ENCODE measurements around the gene EIF3F.

The EIF3F gene

DNA sequence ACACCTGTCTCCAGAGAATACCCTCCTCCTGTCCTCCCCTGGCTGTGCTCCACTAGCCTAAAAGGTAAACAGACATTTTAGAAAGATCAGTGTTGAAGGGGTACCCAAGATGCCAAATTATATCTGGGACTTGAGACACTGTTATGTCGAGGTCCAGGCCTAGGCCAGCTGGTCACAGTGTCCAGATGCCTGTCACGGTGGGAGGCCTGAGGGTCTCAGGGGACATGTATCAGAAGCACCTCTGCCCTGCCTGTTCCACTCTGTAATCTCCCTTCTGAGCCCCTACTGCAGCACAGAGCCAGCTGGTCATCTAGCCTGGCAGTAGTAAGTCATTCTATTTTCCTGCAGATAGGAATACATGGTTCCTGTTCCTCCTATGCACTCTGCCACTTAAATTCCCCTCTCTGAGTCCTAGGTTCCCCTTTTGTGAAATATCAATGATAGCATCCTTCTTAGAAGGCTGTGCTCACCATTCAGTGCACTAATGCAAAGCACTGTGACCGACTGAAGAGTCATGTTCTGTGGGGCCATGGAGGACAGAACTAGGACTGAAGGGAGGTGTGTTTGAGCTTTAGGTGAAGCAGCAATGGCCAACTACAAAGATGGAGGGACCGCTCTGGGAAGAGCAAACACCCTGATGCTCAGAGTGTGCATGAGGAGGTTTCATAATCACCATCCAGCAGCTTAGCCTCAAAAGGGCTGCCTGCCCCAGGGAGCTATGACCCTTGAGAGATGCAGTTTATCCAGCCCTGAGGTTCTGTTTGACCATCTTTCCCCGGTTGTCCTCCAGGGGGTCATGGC, 49.1 kb downstream of the EIF3F start:
- in situ Hi-C loops (cut with MboI; ENCODE audit: low sequenced_read_pairs), result no loop called here

DNA sequence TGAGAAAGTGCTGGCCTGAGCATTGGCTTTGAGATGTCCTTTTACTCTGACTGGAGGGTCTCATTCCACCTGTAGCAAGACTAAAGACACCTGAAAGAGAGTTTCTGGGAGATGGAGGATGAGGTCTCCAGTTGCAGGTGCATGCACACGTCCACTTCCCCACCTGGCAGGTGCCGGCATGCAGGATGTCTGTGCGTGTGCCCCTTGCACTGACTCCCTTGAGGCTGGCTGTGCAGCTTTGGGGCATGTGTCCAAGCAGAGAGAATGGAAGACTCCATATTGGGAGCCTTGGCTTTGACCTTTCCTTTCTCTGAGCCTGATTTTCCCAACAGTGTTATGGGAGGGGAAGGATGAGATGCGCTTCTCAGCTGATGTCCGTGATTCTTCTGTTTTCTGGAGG, 49.8 kb downstream of the EIF3F start:
- in situ Hi-C loops (cut with MboI; ENCODE audit: low sequenced_read_pairs), result no loop called here

DNA sequence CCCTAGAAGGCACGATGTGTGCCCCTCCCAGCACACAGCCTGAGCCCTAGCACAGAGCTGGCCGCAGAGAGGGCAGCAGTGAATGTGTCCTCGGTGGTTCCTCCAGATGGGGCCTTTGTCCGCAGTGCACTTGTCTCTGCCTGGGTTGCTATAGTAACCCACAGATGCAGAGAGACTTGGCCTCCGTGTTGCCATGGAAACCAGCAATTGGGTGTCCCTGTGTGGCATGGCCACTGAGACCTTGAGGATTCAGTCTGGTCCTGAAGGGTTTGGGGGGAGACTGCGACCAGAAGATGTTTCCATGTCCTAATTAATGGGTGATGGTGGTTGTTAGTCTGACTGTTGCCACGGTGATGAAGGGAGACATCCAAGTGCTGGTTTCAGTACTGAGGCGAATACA, 51.3 kb downstream of the EIF3F start:
- in situ Hi-C loops (cut with MboI; ENCODE audit: low sequenced_read_pairs), result no loop called here

DNA sequence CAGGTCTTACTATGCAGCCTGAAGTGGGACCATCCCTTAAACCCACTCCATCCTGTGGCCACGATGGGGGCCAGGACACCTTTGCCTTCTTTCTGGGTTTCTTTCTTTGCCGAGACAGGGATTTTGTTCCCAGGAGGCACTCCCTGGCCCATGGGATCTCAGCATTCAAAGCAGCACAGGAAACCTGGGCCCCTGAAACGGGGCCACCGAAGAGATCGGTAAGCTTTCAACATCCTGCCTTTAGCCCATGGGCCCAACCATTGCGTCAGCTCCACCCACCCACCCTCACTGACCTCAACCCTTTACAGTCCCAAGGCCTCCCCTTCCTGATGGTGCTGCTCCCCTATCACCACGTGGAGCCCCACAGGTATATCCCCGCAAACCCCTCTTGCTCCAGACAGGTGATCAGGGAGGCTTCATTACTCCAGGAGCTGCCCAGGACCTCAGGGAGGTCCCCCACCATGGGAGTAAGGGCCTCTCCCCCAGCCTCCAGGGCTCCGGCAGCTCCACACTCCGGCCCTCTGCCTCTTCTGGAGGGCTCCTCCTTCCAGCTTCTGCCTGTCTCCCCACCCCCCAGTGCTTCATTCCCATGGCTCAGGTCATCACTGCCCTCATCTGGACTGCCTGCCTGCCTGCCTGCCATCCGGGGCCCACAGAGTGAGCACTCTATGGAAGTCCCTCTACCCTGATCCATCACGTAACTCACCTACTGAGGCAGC, 51.8 kb downstream of the EIF3F start:
- in situ Hi-C loops (cut with MboI; ENCODE audit: low sequenced_read_pairs), result no loop called here

DNA sequence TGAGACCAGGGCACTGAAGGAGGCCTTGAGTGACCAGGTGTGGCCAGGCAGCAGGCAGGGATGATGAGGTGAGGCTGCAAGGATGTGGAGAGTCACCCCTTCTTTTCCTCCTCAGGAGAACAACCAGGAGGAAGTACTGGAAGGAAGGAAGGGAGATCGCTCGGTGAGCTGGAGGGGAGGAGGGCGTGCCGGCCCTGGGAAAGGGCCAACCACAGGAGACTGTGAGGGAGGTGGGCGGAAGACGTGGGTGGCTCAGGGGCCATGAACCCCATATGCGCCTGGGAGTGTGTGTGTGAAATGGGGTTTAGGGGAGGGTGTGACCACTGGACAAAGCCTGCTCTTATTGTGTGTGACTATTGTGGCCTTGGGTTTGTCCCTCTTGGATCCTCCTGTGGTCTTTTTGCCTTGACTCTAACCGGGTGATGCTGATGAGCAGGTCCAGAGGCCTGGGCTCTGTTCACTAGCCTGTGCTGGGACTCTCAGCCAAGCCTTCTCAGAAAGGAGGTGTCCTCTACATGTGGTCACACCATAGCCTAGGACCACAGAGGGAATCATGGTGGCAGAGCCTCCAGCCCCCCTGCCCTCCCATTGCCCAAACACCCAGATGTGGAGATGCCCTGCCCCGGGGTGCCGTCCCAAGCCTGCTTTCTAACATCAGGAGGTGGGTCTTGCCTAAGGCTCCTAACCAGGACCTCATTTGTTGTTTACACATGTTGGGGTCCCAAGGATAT, 52.6 kb downstream of the EIF3F start:
- in situ Hi-C loops (cut with MboI; ENCODE audit: low sequenced_read_pairs), result no loop called here

DNA sequence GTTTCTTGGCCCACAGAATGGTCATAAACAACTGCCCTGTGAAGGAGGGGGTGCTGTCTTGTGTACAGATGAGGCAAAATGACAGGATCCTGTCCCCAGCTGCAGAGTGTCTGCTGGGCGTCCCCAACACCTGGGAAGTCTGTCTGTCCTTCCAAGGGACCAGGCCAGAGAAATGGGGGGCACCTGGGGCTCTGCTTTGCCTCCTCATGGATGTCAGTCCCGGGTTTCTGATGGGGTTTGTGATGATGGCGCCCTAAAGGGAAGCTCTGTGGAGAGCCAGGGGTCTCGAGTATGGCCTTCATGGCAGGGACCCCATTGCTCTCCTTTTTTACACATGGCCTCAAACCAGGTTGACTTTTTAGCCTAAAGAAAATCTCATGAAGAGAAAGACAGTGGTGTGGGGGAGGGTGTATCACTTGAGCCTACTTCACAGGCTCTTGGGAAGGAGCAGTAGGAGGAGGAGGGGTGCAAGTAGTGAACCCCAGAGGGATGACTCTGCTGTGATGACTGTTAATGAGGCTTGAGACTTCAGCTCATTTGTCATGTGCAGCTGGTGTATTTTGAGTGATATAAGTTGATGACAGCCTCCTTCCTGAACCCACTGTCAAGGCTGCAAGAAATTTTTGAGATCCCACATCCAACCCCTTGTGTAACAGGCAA, 53.3 kb downstream of the EIF3F start:
- in situ Hi-C loops (cut with MboI; ENCODE audit: low sequenced_read_pairs), result no loop called here

DNA sequence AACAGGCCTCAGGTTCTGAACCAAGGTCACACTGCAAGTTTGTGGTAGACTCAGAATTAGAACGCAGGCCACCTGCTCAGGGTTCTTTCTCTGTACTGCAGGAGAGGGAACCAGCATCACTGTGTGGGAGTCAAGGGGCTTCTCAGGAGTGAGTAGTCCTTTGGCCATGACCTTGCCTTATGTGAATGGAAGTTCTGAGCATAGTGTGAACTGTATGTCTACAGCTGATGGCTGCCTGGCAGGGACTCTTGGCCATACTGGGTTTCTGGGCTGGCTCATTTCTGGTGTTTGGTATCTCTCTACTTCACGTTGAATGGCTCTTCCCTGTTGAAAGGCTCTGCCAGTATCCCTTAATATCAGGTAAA, 53.8 kb downstream of the EIF3F start:
- in situ Hi-C loops (cut with MboI; ENCODE audit: low sequenced_read_pairs), result no loop called here

DNA sequence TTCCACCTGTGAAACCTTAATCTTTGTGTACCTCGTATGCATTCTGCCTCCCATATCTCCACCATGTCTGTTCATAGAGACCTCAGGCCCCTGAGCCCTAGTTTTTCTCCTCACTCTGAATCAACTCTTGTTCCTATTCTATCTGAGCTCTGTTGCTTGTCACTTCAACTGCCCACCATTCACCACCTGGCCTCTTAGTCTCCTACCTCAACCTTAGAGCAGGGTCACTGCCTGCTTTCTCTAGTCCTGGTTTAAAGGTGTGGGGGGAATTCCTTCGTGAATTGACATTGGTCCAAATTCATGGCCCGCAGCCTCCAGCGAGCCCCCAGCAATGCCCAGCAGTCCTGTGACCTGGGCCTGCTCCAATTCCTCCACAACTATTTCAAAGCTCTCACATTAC, 54.4 kb downstream of the EIF3F start:
- in situ Hi-C loops (cut with MboI; ENCODE audit: low sequenced_read_pairs), result no loop called here

DNA sequence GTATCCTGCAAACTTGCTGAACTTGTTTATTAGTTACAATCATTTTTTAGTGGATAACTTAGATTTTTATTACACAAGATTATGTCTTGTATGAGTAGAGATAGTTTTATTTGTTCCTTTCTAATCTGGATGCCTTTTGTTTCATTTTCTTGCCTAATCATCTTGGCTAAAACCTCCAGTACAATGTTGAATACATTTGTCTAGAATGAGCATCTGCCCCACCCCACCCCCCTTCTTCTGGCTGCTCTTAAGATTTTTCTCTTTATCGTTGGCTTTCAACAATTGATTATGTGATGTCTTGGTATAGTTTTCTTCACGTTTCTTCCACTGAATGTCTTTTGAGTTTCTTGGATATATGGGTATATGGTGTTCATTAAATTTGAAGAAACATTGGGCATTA, 56.6 kb downstream of the EIF3F start:
- in situ Hi-C loops (cut with MboI; ENCODE audit: low sequenced_read_pairs), result no loop called here

DNA sequence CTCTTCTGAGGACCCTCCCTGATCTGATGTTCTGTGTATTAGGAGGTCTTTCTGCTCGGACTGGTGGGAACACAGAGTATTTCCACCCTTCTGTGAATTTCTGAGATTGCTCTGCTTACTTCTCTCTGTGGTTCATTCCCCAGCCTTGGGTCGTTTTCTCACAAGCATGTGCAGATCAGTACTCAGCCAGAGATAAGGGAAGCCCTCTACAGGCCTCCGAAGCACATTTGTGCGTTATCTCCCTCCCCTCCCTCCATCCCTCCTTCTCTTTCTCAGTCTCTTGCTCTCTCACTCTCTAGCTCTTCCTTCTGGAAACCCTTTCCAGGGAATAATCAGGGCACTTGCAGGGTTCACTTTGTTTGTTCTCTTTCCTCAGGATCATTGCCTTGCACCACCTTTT, 58.7 kb downstream of the EIF3F start:
- in situ Hi-C loops (cut with MboI; ENCODE audit: low sequenced_read_pairs), result no loop called here

DNA sequence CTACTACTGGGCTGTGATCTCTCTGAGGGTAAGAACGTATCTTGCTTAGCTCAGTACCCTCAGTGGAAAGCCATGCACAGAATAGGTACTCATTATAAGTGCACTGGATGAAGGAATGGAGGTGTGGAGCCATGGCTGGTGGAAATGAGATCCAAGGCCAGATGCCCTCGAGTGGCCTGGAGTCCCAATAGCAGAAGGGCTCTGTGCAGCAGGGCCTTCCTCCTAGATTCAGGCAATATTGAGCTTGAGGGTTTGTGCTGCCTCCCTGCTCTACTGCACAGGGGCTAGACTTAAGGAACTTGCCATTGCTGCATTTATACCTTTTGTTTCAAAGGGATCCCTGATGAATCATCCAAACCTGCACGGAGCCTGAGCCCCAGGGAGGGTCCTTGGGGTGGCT, 60.2 kb downstream of the EIF3F start:
- in situ Hi-C loops (cut with MboI; ENCODE audit: low sequenced_read_pairs), result no loop called here

DNA sequence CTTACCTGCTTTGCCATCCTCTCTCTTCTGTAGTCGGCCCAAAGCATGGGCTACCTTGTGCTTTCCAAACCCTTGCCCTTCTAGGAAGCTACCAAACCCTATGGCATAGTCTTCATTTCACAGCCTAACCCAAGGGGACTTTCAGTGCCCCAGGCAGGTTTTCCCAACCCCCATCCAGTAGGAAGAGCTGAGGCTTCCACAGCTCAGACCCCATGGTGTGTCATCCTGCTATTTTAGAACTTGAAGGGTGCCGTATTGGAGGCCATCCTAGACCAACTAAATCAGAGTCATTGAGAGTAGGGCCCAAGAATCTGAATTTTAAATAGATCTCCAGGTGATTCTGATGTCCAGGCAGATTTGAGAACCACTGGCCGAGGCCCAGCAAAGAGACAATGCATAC, 61.9 kb downstream of the EIF3F start:
- in situ Hi-C loops (cut with MboI; ENCODE audit: low sequenced_read_pairs), result no loop called here

Data from HL-60/S4 treated with phorbol 12-myristate 13-acetate at 8.2 ng/mL for 4 days and 3 days (cell line).